Esophagus (tissue), 2 donors: ENCODE data around the gene CCDC188. TPM values are rescaled to one million over a fixed set of nuclear protein-coding genes. Genes with fewer than 3 reads are reported as not detected.
A peak's percentile ranks its signal among the peaks of the same experiment; 100 is the strongest.

Experiments
- H3K27ac ChIP-seq, 2 donors: one replicate each; pipeline ENCODE4 v1.5.1; 2013; ENCODE audit warnings: low read depth in 2 of 2, mild to moderate bottlenecking in 2 of 2, inconsistent platforms in 1 of 2, low read length in 1 of 2, moderate library complexity in 1 of 2
- H3K27me3 ChIP-seq, 2 donors: one replicate each; pipeline ENCODE4 v1.6.1; 2013; ENCODE audit warnings: low read length in 2 of 2, control low read depth in 1 of 2, mild to moderate bottlenecking in 1 of 2; ENCODE audit not compliant: insufficient read depth in 2 of 2, control insufficient read depth in 1 of 2
- H3K36me3 ChIP-seq, 2 donors: one replicate each; pipeline ENCODE4 v1.6.1; 2013; ENCODE audit warnings: low read length in 1 of 2; ENCODE audit not compliant: control insufficient read depth in 2 of 2, insufficient read depth in 2 of 2
- H3K4me1 ChIP-seq, 2 donors: one replicate each; pipeline ENCODE4 v1.6.1; 2013; ENCODE audit warnings: low read length in 1 of 2; ENCODE audit not compliant: control insufficient read depth in 2 of 2, insufficient read depth in 2 of 2
- H3K4me3 ChIP-seq, 2 donors: one replicate each; pipeline ENCODE4 v1.5.1; 2013; ENCODE audit warnings: low read length in 2 of 2, mild to moderate bottlenecking in 2 of 2, low read depth in 1 of 2, moderate library complexity in 1 of 2
- H3K9me3 ChIP-seq, 2 donors: one replicate each; pipeline ENCODE4 v1.6.1; 2013; ENCODE audit warnings: mild to moderate bottlenecking in 2 of 2, low read depth in 1 of 2, low read length in 1 of 2, moderate library complexity in 1 of 2; ENCODE audit not compliant: control insufficient read depth in 2 of 2, insufficient read depth in 1 of 2
- WGBS, 2 donors: extraction: QIAGEN DNeasy Blood & Tissue Kit; methylation state at CpG; one replicate each; pipeline ENCODE4 v1.1.7; 2013; 5-methylcytosine and 5-hydroxymethylcytosine counted together
- polyA plus RNA-seq, 2 donors: library from polyadenylated mRNA; stranded (reverse); fragments of 200-250 nt; gene quantifications; one replicate each; pipeline ENCODE4 v1.2.3, GENCODE V29; 2013
- donor health status: healthy with polysubstance abuse.
- donor health status: Bipolar disorder and iron deficiency.

CCDC188 gene
- polyA plus RNA-seq, 2 donors, result 0.35 to 0.65 TPM

DNA sequence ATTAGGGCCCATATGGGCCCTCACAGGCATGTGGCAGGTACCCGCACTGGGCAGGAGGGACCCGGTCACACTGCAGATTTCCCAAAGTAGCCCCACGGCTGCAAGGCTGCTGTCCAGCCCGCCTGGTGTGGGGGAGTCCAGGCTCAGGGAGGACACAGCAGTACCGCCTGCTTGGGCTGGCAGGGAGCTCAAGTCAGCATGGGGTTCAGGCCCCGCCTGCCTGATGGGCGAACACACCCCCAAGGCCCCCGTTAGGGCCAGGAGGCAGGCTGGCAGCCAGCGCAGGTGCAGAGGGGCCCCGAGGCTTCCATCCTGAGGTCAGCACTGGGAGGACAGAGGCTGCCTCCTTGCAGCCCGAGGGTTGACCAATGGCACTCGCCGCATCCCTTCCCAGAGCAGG is 13.7 kb downstream of the CCDC188 start:
- H3K27me3 ChIP-seq, result no peaks in the 10 kb centered on the region
- H3K4me3 ChIP-seq, result no peak overlapping the region
- H3K27ac ChIP-seq, result no peak overlapping the region
- H3K9me3 ChIP-seq, result no peaks in the 10 kb centered on the region
- 75 to 78% methylated on average over 13 of the region's 13 CpGs for WGBS, 2 donors
- peaks cover 27 to 43% of the 10 kb centered on the region in 2 donors for H3K4me1 ChIP-seq
- peaks cover 0 to 8% of the 10 kb centered on the region in 2 donors for H3K36me3 ChIP-seq

DNA sequence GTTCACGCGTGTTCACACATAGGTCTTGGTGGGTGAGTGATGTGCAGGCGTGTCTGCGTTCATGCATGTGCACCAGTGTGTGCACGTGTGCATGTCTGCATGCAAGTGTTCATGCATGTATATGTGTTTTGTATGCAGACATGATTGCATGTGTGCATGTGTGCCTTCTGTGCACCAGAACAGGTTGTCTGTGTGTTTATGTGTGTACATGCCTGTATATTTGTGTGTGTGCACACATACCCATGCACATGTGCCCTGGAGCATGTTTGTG is 14.3 kb downstream of the CCDC188 start:
- Histone ChIP-seq H3K4me3 (no peak overlapping the region), H3K4me1 (peaks cover 27 to 43% of the 10 kb centered on the region in 2 donors), H3K27ac (no peak overlapping the region), H3K27me3 (no peaks in the 10 kb centered on the region), H3K9me3 (no peaks in the 10 kb centered on the region), H3K36me3 (peaks cover 0 to 8% of the 10 kb centered on the region in 2 donors)
- 88 to 89% methylated on average over 5 of the region's 5 CpGs for WGBS, 2 donors

DNA sequence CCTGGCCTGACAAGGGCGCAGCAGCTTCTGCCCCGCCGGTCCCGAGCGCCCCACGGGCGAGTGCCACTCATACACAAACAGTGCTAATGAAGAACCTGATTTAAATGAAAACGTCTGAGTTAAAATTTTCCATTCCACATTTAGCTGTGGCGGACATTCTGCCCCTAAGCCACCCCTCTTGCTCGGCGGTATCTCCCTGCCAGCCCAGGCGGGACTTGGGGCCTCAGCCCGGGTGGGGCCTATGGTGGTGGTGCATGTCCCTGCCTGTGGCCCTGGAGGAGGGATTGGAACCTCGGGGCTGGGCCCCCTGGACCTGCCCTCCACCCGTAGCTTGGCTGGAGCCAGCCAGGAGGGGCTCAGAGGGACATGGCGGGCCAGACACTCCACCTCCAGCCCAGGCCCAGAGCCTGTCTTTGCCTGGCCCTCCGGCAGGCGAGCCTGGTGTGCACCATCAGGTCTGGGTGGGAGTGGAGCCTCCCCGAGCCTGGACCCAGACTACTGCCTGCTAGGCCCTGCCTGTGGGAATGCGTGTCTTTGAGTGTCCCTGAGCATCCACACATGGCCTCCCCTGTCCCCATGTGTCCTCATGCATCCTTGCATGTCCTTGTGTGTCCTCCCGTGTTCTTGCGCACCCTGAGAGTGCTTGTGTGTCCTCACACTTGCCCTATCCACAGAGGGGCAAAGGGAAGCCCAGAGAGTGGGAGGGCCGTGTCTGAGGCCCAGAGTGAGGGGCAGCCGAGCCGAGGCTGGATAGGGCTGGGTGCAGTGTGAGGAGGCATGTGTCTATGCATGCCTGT is 14.9 kb downstream of the CCDC188 start:
- no peaks in the 10 kb centered on the region for H3K27me3 ChIP-seq
- no peaks in the 10 kb centered on the region for H3K9me3 ChIP-seq
- 63 to 71% methylated on average over 25 of the region's 25 CpGs for WGBS, 2 donors
- peaks cover 0 to 8% of the 10 kb centered on the region in 2 donors for H3K36me3 ChIP-seq
- H3K4me3 ChIP-seq, result no peak overlapping the region
- peak overlapping the region in 1 of 2 donors; percentile 3 for H3K27ac ChIP-seq
- peaks cover 27 to 43% of the 10 kb centered on the region in 2 donors for H3K4me1 ChIP-seq

DNA sequence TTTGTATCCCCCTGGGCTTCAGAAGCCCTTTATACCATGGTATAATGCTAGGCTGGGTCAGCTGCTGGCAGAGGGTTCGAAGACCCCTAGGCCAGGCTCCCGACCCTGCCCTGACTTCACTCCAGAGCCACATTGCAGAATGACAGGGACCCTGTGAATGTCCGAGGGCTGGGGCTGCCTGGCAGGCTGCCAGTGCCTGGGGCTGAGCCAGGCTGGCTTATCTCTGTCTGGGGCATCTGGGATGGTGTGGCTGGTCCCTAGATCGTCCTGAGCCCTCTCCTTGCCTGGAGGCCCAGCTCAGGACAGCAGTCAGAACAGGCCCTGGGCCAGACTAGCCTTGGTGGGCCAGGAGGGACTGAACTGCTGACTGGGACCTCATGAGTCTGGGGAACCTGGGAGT is 15.6 kb downstream of the CCDC188 start:
- peaks cover 27 to 47% of the 10 kb centered on the region in 2 donors for H3K4me1 ChIP-seq
- 53 to 63% methylated on average over 4 of the region's 4 CpGs for WGBS, 2 donors
- no peak overlapping the region for H3K4me3 ChIP-seq
- H3K27ac ChIP-seq, result no peak overlapping the region
- peaks cover 0 to 8% of the 10 kb centered on the region in 2 donors for H3K36me3 ChIP-seq
- H3K27me3 ChIP-seq, result no peaks in the 10 kb centered on the region
- no peaks in the 10 kb centered on the region for H3K9me3 ChIP-seq

DNA sequence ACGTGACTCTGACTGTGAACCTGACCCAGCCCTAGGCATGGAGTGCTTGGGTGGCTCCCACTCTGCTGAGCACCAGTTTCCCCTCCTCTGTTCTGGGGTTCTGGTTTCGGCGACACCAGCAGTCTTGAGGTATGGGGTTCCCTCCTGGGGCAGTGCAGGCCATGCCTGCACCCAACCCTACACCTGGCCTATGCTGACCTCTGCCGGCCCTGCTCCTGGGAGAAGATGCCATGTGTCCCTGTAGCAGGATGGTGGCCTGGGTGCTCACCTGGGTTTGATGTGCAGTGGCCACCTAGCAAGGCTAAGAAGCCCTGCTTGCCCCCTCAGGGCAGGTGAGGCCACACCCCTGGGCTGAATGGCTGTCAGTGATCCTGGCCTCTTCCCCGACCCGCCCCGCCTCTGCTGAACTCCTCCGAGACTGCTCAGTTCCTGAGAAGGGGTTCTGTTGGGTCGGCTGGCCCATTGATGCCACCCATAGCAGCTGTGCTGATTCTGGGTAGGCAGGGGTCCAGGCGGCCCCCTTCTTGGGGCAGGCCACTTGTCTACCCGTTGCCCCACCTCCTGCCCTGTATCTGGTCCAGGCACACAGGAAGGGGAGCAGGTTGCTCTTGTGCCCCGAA is 16.8 kb downstream of the CCDC188 start:
- no peaks in the 10 kb centered on the region for H3K9me3 ChIP-seq
- H3K27ac ChIP-seq, result no peak overlapping the region
- WGBS, 2 donors, result 60 to 68% methylated on average over 12 of the region's 12 CpGs
- no peak overlapping the region for H3K4me3 ChIP-seq
- H3K27me3 ChIP-seq, result no peaks in the 10 kb centered on the region
- peaks cover 27 to 47% of the 10 kb centered on the region in 2 donors for H3K4me1 ChIP-seq
- no peaks in the 10 kb centered on the region for H3K36me3 ChIP-seq

DNA sequence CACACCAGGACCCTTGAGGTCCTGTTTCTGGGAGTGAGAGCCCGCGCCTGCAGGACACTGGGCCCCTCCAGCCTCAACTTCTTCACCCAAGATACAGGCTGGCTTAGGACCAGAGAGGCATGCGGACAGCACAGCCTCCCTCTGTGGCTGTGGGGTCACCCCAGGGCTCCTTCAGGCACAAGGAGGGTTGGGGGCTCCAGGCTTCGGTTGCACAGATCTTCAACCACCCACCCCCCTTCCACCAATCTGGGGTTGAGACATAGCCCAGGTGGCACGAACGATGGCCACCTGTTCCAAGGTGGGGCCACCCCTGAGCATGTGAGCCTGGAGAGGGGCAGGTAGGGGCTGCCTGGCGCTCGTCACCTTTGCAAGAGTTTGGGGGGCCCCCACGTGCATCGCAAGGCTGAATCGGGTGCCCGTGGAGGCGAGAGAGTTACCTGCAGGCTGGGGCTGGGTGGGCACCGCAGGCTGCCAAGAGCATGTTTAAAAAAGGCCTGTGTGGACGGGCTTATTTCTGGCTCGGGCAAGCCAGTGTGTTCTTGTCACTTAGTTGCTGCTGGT is 18.1 kb downstream of the CCDC188 start:
- Histone ChIP-seq H3K27me3 (no peaks in the 10 kb centered on the region), H3K9me3 (no peaks in the 10 kb centered on the region), H3K27ac (peak overlapping the region in 1 of 2 donors; percentile 73), H3K4me3 (peak overlapping the region; percentile 82), H3K36me3 (peaks cover 0 to 4% of the 10 kb centered on the region in 2 donors), H3K4me1 (peaks cover 22 to 43% of the 10 kb centered on the region in 2 donors)
- 35 to 53% methylated on average over 16 of the region's 16 CpGs for WGBS, 2 donors

DNA sequence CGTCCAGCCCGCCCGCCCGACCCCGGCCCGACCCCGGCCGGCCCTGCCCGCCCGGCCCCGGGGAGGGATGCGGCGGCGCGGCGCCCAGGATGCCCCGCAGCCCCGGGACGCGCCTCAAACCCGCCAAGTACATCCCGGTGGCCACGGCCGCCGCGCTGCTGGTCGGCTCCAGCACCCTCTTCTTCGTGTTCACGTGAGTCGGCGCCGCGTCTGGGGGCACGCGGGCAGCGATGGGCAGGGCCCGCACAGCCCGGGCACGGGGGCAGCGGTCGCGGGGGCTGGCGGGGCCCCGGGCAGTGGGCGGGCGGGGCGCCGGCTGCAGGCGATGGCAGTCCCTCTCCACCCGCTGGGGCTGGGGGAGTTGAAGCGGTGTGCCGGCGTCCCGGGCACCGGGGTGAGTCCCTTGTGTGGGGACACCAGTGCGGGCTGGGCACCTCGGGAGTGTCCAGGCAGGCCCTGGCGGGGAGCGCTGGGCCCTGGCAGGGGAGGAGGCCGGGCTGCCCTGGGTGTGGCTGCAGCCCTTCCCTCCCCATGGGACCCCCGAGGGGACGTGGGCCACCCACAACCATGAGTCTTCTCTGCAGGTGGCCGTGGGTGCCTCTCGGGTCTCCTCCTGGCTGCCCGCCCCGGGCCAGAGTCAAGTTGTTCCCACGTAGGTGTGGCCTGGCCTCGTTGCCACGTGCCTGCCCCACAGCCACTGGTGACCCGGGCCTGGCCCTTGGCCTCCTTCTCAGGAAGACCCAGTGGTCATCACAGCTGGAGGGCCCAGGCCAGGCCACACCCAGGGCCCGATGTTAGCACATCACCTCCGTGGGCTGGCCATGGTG is 18.8 kb downstream of the CCDC188 start:
- H3K4me3 ChIP-seq, result peak overlapping the region; percentile 82
- peaks cover 0 to 10% of the 10 kb centered on the region in 2 donors for H3K36me3 ChIP-seq
- H3K27ac ChIP-seq, result peak overlapping the region; percentile 56 to 73
- H3K9me3 ChIP-seq, result no peaks in the 10 kb centered on the region
- no peaks in the 10 kb centered on the region for H3K27me3 ChIP-seq
- H3K4me1 ChIP-seq, result peaks cover 15 to 39% of the 10 kb centered on the region in 2 donors
- 0 to 1% methylated on average over 43 to 72 of the region's 72 CpGs for WGBS, 2 donors

DNA sequence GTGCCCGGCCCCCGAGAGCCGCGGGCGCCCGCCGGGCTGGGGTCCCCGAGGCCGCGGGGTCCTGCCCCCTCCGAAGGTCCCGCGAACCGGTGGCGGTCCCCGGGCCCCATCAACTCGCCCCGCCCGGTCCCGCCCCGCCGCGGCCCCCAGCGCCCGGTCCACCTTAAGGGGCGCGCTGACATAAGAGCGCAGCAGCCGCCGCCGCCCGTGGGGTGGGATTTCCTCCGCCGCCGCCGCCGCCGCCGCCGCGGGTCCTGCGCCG is 19.3 kb downstream of the CCDC188 start, which contains the start of gene ZDHHC8:
Gene ZDHHC8, plus strand, starts transcription at position 208 of the 262 bp plus-strand sequence. CDS start 144 bp downstream, outside the sequence.
- H3K4me3 ChIP-seq, result peak within 1 kb of the TSS; percentile 82 to 88
- H3K9me3 ChIP-seq, result no peaks in the 10 kb centered on the region
- peaks cover 0 to 13% of the 10 kb centered on the region in 2 donors for H3K36me3 ChIP-seq
- H3K27me3 ChIP-seq, result no peaks in the 10 kb centered on the region
- H3K27ac ChIP-seq, result peak within 1 kb of the TSS; percentile 93 to 94
- 1% methylated on average over 43 of the region's 43 CpGs; no CpG with 5 or more reads in 1 of the 2 donors for WGBS, 2 donors
- peaks cover 13 to 36% of the 10 kb centered on the region in 2 donors for H3K4me1 ChIP-seq
